Stimulated activated CD4-positive, alpha-beta T cell treated with anti-CD3 and anti-CD28 coated beads, Interleukin-1b, Interleukin-23, amount 100 ng/mL, for 1 hour (primary cell): Measurements from ENCODE around the gene GIMAP1.

Source experiments
- DNase-seq, 2 donors: peaks; one replicate each; pipeline ENCODE4 v3.0.0-alpha.2; 2020; ENCODE audit warnings: low read depth in 2 of 2

The GIMAP1 gene

DNA sequence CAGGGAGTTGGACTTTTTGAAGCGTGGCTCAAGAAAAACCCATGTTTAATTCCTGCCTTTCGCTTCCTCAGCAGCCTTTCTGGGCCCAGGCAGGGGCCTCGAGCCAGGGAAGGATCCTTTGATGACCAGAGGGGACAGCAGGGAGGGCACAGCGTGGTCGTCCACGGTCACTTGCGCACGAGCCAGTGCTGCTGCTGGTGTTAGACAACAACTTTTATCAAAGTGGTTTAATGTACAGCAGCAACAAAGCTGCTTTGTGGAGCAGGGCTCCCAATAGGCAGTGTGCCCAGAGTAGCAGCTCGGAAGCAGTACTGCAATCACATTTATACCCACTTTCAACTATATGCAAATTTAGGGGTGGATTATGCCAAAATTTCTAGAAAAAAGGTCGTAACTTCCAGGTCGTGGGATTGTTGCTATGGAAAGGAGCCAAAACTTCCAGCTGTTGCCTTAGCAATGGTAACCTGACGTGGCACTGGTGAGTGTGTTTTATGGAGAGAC is 6.1 kb downstream of the GIMAP1 start:
- no peak for DNase-seq

DNA sequence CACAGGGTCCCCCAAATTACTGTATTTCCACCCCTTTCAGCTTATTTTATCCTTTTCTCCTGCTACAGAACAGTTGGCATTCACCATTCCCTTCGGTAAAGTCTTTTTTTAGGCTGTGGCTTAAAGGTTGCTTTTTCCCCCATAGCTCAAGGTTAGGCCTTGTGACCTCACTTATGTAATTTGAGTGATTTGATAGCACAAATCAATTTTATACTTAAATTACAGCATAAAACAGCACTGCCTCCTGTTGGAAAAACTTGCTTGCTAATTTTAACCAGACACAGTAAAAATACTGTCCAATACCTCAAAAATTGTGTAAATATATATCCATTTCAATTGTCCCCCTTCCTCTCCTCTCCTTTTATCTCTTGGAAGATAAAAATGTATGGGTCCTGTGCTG is 7.1 kb downstream of the GIMAP1 start:
- DNase-seq: no peak

DNA sequence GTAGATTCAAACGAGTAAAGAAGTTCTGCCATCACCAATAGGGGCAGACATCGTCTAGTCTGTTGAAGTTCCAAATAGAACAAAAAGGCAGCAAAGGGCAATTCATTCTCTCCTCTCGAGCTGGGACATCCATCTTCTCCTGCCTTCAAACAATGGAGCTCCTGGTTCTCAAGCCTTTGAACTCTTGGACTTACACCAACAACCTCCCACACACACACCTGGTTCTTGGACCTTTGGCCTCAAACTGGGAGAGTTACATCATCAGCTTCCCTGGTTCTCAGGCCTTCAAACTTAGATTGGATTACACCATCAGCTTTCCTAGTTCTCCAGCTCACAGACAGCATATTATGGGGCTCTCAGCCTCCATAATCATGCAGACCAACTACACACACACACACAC is 11.0 kb downstream of the GIMAP1 start:
- DNase-seq: no peak

DNA sequence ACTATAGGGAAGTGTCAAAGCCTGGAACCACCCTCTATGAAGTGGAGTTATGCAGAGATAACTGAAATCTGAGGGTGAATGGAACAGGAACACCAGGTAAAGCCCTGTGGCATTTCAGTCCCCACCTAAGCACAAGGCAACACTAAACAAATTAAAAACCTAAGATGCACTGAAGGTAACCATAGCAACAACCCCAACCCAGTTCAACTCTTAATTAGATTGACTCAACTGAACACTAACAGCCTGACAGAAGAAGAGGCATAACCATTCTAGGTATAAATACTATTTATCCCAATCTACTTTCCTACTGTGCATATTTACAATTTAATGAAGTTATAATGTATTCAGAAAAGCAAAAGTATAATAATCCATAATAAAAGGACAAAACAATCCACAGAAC is 11.6 kb downstream of the GIMAP1 start:
- no peak for DNase-seq

DNA sequence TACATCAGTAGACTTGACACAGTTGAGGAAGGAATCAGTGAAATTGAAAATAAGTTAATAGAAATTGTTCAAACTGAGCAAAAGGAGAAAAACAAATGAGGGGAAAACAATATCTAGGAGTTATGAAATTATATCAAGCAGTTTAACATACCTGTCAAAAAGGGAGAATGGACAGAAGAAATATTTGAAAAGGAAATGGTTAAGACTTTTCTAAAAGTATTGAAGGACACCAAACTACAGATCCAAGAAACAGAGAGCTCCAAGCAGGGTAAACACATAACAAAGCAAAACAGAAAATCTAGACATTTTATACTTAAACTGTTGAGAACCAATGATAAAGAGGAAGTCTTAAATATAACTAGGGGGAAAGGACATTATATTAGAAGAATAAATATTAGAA is 12.2 kb downstream of the GIMAP1 start:
- no peak for DNase-seq

DNA sequence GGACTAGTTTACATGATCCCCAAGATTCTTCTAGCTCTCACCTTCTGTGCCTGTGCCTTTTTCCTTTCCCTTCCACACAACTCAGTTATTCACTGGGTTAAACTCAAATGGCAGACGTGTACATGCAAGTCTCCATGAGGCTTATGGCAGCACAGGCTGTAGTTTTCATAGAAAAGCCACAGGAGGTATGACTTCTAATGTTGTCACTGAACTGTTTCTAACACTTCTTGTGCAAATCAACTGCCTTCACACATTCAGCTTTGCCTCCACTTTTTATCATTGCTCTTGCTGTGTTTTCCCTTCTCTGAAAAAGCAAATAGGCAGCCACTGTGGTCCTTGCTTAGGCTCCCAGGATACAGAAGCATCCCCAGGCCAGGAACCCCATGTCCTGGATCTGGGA is 15.5 kb downstream of the GIMAP1 start:
- DNase-seq: no peak

DNA sequence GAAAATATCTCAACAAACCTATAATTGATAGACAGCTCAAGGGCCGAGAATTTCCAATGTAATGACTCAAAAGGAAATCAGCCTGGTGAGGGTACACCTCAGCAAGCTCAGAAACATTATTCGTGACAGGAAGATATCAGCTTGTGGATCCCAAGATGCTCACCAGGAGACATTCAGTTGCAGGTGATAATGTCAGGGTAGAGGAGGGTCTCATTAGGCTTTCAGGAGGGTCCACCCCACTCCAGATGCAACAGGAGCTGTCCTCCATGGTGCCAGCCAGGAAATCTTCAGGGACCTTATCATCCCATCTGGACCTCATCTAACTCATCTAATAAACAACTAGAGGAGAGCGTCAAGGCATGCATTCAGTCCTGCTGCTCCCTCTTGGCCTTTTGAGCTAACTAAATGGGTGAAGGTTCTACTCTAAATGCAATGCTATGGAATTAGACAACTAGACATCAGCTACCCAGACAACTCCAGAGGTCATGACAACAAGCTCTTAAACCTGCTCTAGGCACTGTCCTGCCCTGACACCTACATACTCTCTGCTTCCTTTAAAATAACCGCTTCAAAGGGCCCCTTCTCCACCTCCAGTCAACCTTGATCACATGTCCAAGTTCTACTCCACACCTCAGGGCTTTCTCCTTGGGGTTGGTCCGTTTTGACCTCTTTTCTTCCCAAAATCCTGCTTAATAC is 16.5 kb downstream of the GIMAP1 start:
- DNase-seq: no peak

DNA sequence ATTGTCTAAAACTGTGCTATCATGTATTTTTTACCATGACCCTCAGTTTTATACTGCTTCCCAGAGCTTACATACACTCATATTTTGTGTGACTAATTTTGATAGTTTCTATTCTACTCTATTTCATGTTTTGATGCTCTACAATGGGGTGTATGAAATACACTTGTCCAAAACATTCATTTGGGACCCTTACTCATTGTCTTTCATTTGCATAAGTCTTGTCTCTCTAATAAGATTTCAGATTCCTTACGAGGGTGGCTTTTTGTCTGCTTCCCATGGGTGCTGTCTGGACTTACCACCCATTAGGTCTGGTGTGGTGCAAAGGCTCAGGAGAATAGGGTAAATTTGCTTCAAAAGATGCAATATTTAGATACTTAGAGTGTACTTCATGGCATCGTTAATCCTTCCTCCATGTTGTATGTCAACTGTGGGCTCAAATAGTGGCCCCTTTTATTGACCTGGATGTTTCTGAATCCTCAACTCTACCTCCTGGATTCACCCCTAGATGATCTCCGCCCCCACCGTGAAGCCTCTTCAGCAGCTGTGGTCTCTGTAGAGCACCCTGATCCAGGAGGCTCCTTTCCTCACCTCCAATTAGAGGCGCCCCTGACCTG is 17.2 kb downstream of the GIMAP1 start:
- no peak for DNase-seq

DNA sequence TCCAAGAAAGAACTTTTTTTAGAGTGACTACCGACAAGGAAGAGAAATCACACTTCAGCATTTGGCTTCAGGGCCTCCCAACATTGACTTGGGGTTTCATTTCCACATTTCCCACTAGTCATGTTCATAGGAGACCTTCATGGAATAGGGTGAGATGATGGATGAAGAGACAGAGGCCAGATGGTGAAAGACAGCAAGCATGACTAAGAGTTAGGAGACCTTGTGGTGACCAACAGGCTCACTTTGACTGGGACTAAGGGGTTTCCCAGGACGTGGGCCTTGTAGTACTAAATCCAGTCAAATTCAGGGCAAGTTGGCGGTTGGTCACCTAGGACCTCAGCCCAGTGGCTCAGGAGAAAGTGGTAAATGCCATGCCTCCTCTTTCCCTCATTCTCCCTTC is 17.8 kb downstream of the GIMAP1 start:
- DNase-seq: no peak

DNA sequence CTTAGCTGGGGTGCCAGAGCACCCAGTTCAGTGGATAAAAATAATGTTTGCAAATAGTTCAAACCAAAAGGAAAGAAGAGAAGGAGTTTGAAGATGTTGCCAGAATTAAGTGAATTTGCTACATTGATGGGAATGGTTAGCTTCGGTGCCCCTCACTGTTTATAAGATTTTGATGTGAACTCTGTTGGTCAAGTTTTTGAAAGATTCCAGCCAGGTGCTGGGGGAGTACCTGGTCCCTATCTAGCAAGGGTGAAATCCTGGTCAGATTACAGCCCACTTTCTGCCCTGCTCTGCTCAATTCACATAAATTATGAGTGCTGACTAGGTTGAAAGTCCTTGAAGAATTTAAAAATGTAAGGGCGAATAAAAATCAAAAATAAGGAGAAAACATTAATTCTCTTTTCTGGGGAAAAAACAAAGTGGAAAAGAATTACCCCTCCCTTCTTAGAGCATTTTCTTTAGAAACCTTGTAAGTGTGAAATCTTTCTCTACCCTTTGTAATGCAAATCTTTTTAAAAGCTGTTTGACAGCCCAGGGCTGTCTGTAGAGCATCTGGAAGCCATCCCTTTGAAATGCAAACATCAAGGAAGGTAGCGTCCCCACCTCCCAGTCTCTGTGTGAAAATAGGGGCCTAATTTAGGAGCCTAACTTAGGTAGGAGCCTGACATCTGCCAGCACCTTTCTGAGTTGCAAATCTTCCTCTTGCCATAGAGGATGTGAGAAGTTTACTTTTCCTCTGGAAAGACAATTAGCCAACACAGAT is 19.4 kb downstream of the GIMAP1 start:
- no peak for DNase-seq

DNA sequence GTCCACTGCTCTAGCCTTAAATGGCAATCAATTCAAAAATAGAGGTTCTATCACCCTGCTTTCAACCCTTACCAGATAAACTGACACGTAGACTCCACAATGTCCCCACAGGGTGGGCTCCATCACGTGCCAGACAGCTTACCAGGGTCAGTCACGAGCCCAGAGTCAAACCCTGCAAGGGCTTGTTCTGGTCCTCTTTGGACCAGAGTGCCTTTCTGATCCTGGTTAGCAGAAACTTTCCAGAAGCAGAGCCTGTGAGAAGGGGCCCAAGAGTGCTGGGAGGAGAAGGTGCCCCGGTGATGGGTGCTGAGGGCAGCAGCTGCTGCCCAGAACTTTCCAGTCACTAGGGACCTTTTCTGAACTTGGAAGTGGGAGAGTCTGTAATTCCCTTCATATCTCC is 20.5 kb downstream of the GIMAP1 start:
- DNase-seq: no peak

DNA sequence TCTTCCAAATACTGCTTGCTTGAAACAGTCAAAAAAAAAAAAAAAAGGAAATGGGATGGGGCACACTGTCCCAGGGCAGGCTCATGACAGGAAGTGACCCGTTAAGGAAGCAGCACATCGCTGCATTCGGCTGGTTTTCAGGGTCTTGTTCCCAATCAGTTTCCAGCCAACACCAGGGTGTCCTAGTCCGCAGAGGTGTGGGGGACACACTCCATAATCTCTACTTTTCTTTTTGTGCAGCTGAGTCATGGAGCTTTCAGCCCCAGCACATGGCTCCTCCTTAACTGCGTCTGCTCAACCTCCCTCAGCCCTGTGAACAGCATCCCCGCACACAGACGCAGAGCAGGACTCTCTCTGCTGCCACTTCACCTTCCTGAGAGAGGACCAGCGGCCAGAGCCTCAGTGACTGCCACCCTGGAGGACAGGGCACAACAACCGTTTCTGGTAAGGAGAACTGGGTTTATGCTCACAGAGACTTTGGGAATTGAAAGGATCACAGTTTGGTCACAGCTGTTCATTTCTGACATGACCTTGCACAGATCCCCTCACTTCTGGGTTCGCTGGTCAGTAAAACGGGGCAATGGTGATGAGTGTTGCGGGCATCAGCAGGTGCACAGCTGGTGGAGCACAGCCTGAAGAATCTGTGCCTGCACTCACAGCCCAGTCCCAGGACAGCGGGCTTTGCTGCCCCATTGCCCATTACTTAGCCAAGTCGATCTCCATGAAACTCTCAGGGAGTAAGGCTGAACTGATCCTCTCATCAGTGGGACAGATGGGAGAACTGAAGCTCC is 21.0 kb downstream of the GIMAP1 start, which contains the start of gene GIMAP5:
Gene GIMAP5, plus strand, starts transcription at position 154 of the 791 bp plus-strand sequence. CDS start 3,467 bp downstream, outside the sequence.
- DNase-seq: no peak

DNA sequence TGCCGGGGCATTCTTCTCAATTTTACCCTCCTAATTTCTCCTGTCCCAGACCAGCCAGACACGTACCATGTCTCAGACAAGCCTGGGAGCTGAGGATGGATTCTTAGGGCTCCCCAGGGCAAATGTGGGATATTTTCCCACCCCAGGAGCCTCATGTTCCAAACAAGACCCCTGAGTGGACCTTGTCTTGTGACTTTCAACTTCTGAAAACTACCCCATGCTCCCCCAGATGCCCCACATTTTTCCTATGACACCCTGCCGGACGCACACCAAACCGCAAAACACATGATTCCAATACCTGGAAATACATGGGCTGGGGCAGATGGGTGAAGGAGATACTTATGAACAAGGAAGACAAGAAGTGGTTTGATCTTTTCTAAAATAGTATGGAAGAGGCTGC is 21.7 kb downstream of the GIMAP1 start:
- DNase-seq: no peak

DNA sequence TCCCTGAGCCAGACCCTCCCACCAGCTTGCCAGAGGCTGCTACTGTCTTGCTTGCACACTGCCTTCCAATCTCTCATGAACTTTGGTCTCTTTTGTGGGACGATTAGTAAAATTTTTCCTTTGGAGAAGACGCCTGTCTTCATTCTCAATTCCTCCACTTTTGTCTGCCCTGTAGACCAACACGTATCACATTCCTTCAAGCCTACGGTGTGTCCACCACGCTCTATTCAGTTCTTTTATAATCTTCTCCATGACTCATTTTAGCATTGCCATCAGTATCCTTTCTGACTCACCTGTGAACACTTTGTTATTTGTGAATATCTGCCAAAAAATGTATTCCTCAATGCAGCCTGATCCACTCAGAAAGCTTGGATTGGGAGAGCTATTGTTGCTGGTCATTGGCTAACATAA is 22.2 kb downstream of the GIMAP1 start:
- DNase-seq: no peak

DNA sequence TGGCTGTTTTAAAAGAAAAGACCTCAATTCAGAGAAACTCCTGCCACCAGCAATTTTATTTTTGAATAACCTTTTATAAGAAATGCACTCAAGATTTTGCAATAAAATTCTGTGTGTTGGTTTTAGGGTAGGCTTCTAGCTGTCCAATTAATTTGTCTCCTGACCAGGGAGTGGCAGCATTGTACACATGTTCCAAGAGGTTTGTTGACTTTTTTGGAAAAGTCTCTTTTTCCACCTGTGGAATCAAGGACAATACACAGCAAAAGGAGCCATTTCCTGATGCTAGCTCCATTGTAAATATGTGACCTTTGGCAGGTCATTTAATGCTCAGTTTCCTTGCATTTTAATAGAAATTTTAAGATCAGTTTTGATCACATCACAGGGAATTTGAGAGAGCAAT is 22.6 kb downstream of the GIMAP1 start:
- DNase-seq: no peak

DNA sequence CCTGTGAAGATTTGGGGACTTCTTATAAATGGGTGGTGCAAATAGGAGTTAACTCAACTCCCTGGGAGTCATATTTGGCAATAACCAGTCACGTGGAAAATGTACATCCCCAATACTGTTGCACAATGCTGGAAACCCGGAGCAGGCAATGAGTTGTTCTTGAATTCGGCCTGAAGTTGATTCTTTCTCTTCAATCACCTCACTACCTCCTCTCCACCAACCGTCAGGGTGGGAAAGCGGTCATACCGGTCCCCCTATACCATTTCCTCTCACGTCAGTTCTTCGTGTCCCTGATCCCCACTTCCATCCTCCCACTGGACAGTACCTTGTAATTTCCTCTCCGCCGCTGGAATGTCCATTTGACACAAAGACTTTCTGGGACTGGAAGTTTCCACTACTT is 23.6 kb downstream of the GIMAP1 start:
- DNase-seq: no peak

DNA sequence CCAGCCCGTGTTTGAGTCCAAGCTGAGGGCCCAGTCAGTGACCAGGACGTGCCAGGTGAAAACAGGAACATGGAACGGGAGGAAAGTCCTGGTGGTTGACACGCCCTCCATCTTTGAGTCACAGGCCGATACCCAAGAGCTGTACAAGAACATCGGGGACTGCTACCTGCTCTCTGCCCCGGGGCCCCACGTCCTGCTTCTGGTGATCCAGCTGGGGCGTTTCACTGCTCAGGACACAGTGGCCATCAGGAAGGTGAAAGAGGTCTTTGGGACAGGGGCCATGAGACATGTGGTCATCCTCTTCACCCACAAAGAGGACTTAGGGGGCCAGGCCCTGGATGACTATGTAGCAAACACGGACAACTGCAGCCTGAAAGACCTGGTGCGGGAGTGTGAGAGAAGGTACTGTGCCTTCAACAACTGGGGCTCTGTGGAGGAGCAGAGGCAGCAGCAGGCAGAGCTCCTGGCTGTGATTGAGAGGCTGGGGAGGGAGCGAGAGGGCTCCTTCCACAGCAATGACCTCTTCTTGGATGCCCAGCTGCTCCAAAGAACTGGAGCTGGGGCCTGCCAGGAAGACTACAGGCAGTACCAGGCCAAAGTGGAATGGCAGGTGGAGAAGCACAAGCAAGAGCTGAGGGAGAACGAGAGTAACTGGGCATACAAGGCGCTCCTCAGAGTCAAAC is 26.0 kb downstream of the GIMAP1 start:
- no peak for DNase-seq

DNA sequence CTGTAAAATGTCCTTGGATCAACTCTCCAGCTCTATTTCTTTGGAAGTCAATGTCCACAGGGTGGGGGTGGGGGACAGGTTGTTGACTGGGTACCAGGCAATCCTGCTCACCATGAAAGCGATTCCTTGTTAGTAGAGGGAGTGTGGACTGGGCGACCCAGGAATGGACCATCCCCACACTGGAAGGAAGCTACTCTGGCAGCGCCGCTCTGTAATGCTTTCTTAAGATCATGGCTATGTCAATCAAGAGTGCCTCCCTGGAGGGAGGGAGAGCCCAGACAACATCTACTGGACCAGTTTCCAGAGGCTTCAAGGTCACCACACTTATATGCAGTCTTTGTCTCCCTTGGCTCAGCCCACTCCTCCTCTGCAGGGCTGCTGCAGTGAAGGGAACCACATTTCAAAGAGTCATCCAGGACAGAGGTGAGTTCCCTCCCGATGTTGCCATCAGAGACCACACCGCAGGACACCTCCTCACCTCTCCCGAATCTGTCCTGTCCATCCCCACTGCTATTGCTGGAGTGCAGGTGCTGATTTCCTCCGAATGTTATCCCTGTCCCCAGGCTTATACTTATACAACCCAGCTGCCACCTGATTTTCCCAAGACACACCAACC is 27.7 kb downstream of the GIMAP1 start:
- no peak for DNase-seq

DNA sequence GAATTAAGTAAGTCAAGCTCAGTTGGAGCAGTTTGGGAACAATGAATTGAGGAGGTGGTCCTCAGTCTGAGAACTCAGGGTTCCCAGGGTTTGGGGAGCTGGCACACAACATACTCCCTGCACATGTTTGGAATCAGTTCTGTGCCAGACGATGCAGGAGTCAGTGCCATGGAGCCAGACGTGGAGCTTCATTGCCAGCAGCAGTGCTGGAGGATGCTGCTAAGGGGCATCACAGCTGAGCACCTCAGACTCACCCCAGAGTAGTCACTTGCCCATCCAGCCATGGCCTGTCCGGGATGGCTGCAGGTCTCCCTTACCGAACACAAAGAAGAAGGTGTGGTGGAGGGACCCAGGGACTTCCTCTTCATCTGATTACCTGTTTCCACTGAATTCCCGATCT is 28.7 kb downstream of the GIMAP1 start:
- DNase-seq: no peak

DNA sequence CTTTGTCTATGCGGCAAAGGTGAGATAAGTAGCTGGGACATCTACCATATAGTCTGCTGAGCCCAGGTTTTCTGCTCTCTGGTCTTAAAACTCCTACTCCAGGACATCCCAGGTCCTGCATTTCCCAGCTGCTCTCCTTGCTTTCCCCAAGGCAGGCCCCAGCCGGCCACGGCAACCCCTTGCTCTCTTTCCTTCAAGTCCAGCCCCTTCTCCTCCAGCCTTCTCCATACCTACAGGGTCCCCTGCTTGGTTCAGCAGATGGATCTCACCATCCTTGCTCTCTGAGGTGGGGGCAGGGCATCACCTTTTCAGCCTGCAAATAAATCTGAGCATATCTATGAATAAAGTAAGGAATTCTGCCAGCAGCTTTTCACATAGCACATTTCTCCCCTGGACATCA is 29.5 kb downstream of the GIMAP1 start:
- DNase-seq: no peak

DNA sequence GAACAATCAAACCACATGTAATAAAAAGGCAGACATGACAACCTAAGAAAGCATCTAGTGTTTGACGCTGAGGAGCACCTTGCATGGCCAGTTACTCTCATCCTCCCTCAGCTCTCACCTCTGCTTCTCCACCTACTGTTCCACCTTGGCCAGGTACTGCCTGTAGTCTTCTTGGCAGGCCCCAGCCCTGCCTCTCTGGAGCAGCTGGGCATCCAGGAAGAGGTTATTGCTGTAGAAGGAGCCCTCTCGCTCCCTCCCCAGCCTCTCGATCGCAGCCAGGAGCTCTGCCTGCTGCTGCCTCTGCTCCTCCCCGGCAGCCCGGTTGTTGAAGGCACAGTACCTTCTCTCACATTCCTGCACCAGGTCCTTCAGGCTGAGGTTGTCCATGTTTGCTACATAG is 30.5 kb downstream of the GIMAP1 start:
- no peak for DNase-seq
